Epithelial cell of prostate (primary cell): ENCODE data around the gene WDR54.
"Not testable (repeated sequence)": the region's sequence is repeated elsewhere in the genome, so short reads cannot be mapped to it uniquely, and the experiment has no call there.

ENCODE experiments used
- DNase-seq: peaks from one replicate; pipeline ENCODE4 v3.0.0-alpha.2; 2011; ENCODE audit warnings: low read depth, low spot score
- H3K27ac ChIP-seq: fragments of 450-650 bp; 2 replicates; pipeline ENCODE4 v1.5.1; 2017; ENCODE audit warnings: mild to moderate bottlenecking

WDR54 gene

DNA sequence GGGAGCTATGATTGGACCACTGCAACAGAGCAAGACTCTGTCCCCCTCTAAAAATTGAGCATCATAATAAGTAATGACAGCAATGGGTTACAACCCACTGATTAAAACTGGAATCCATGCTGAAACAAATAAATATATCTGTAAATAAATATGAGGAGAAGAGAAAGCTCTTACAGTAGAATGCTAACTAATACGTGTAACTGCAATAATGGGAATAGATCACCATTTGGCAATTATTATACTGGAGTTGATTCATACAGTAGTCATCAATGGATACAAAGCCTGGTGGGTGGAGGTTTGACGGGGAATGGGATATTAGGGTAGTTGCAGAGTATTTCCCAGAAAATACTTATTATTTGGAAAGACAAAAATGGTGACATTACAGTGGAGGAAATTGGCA, 27.2 kb downstream of the WDR54 start:
- no peak overlapping the region for H3K27ac ChIP-seq

DNA sequence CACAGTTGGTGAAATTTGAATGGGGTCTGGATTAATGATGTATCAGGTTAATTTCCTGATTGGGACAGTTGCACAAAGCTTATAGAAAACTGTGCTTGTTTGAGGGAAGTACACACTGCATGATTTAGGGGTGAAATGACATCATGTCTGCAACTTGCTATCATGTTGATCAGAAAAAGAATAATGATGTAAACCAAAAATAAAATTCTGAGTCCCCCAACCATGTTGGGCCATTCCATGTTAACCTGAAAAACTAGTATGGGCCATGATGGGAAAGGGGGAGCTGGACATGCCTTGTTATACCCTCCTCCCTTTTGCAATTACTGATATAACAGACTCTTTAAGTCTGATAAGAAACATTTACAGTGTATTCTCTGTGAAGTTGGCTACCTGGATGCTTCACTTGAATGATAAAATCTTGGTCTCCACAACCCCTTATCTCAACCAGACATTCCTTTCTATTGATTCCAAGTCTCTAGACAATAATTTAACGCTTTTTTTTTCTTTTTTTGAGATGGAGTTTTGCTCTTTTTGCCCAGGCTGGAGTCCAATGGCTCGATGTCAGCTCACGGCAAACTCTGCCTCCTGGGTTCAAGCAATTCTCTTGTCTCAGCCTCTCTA, 29.1 kb downstream of the WDR54 start:
- no peak overlapping the region for H3K27ac ChIP-seq
- DNase-seq: no peak

More for the DNA sequence above, 27.2 kb downstream of the WDR54 start:
- no peak for DNase-seq

- peak within 1 kb of the TSS; percentile 44 for H3K27ac ChIP-seq
- peak; percentile 96 for DNase-seq
These were observed 33.4 kb downstream of the WDR54 start, which contains the start of gene INO80B for GRCh38 chr2:74454654-74455511. Gene INO80B, plus strand, starts transcription at chr2:74455087. Its CDS starts 30 bp downstream, at chr2:74455117.

GRCh38 chr2:74457129-74457548, 35.6 kb downstream of the WDR54 start:
- DNase-seq: no peak
- H3K27ac ChIP-seq: peak overlapping the region; percentile 92

DNA sequence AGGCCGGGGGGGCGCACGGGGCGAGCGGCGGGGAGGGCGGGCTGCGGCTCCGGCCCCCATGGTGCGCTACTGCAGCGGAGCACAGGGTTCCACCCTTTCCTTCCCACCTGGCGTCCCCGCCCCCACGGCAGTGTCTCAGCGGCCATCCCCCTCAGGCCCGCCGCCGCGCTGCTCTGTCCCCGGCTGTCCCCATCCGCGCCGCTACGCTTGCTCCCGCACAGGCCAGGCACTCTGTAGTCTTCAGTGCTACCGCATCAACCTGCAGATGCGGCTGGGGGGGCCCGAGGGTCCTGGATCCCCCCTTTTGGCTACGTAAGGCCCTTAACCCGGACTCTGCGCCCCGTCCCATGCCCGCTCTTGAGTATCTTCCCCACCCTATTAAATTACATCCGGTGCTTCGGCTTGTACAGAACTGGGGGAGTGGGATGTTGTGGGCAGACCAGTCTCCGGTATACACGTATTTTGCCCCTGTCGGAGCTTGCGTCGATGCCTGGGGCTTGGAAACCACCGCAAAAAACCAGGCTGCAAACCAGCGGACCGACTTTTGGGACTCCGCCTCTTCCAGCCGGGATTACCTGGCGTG, 36.1 kb downstream of the WDR54 start:
- no peak for DNase-seq
- H3K27ac ChIP-seq: peak overlapping the region; percentile 92

DNA sequence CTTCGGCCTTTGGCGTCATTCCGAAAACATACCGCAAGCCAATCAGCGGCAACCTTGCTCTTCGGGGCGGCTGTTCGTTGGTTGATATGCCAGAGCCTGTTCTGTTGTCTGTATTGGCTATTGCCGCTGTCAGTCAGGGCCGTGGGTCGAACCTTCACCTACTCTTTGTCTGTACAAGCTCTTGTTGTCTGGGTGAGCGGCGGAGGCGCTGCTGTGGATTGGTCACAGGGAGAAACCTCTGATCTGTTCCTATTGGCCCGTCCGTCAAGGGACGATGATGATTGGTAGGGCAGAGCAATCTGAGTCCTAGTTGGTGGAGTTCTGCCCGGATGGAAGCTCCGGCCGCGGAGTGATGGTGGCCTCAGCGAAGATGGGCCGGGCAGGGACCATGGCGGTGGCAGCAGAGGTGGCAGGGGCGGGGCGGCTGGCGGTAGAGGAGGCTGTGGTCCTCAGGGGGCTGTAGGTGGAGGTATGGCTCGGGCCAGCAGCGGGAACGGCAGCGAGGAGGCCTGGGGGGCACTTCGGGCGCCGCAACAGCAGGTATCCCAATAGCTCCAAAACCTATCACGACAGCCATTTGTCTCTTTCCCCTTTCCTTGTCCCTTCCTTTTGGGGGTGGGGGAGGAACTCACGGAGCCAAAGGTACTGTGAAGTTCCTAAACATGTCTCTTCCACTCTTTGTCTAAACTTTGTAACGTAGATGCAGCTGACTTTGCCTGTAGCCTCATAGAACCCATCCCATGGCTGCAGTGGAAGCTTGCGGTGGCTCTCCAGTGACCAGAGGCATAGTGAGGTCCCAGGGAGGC, 36.8 kb downstream of the WDR54 start, which contains the start of gene WBP1:
TSS of gene WBP1 (plus strand) at position 307 of the 806 bp plus-strand sequence. CDS start at position 472, 165 bp downstream.
- peak; percentile 100 for DNase-seq
- H3K27ac ChIP-seq: peak within 1 kb of the TSS; percentile 92

- H3K27ac ChIP-seq: peak overlapping the region; percentile 92
- DNase-seq: no peak
These were observed 37.4 kb downstream of the WDR54 start for GRCh38 chr2:74458938-74459363.

- H3K27ac ChIP-seq, DNase-seq: not testable (repeated sequence)
These were observed 38.1 kb downstream of the WDR54 start for GRCh38 chr2:74459503-74460118.

GRCh38 chr2:74460187-74460586, 38.7 kb downstream of the WDR54 start:
- not testable (repeated sequence) for DNase-seq, H3K27ac ChIP-seq

DNA sequence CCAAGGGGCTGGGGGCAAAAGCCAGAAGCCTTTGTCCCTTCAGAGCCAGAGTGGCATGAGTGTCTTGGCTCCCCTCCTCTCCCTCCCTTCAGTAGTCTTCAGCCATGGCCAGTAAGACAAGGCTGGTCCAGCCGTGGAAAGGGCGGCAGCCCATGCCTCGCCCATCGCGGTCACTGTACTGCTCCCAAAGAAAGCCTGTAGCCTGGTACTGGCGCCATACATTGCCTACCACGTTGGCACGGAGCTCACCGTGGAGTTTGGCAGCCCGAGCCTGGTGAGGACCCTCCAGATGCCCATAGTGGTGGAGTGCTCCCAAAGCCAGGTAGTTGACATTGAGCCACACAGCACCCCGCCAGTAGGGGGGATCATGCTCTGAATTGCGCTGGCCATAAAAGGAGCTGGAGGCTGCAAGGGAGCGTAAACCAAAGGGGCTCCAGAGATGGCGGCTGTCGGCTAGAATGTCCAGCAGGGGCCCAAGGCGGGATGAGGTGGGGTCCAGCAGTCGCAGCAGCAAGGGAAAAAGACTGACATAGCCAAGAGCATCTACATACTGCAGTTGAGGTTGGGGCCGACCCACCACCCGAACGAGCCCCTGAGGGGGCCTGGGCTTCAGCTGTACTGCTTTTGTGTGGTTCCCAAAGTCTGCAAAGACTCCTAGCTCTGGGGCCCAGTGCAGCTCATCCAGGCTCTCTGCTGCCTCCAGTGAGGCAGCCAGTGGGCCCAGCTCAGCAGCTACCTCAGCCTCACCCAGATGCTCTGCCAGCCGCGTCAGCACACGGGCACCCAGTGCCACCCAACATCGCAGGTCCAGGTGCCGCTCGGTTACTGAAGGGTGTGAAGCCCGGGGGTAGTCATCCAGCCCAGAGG, 39.9 kb downstream of the WDR54 start:
- H3K27ac ChIP-seq: no peak overlapping the region
- DNase-seq: no peak

DNA sequence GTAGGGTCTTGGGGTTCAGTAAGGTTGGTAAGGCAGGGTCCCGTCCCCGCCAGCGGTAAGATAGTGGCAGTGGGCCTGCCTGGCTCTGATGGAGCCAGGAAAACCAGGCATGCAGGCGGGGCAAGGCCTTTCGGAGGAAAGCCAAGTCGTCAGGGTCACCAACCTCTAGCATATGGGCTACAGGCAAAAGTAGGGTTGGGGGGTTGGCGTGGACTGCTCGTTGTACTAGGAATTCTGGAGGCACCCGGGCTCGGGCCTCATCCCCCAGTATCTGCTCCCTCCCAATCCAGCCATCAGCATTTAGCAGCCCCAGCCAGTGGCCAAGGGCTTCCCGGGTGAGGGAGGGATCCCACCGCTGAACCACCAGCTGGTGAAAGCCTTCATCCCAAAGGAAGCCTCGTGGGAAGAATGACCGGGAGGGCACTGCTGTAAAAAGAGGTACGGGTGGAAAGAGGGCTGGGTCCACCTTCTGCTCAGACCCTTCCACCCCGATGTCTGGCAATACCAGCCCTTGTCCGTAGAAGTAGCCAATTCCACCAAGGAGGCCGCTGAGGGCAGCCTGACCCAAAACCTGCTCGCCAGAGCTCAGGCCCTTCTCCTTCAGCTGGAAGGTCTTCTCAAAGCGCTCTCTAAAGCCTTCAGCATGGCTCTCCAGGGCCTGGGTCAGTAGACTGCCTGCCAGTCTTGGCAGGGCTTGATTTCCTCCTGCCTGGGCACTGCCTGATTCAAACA, 40.7 kb downstream of the WDR54 start:
- H3K27ac ChIP-seq: no peak overlapping the region
- DNase-seq: no peak

- DNase-seq: no peak
- H3K27ac ChIP-seq: no peak overlapping the region
These were observed 41.2 kb downstream of the WDR54 start for GRCh38 chr2:74462786-74463105.

DNA sequence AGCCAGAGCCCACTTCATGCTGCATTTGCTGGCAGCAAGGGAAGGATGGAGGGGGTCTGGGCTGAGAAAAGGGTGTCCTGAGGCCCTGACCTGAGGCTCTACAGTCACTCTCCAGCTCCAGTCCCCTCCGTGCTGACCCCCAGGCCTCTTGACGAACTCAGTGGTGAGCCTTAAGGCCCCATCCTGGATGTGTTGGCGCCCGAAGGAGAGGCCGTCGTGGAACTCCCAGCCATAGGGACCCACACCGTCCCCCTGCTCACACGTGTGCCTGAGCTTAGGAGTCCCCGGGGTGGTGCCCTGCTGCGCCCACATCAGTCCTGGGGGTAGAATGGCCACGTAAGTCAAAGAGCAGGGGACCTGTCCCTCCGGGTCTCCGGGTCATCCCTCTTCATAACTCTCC, 42.9 kb downstream of the WDR54 start:
- H3K27ac ChIP-seq: peak overlapping the region; percentile 78
- DNase-seq: no peak

DNA sequence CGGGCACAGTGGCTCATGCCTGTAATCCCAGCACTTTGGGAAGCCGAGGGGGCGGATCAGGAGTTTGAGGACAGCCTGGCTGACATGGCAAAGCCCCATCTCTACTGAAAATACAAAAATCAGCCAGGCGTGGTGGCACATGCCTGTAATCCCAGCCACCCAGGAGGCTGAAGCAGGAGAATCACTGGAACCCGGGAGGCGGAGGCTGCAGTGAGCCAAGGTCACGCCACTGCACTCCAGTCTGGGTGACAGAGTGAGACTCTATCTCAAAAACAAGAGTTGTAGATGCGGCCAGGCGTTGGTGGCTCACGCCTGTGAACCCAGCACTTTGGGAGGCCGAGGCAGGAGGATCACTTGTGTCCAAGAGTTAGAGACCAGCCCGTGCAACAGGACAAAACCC, 49.2 kb downstream of the WDR54 start:
- not testable (repeated sequence) for DNase-seq
- peak overlapping the region; percentile 91 for H3K27ac ChIP-seq

DNA sequence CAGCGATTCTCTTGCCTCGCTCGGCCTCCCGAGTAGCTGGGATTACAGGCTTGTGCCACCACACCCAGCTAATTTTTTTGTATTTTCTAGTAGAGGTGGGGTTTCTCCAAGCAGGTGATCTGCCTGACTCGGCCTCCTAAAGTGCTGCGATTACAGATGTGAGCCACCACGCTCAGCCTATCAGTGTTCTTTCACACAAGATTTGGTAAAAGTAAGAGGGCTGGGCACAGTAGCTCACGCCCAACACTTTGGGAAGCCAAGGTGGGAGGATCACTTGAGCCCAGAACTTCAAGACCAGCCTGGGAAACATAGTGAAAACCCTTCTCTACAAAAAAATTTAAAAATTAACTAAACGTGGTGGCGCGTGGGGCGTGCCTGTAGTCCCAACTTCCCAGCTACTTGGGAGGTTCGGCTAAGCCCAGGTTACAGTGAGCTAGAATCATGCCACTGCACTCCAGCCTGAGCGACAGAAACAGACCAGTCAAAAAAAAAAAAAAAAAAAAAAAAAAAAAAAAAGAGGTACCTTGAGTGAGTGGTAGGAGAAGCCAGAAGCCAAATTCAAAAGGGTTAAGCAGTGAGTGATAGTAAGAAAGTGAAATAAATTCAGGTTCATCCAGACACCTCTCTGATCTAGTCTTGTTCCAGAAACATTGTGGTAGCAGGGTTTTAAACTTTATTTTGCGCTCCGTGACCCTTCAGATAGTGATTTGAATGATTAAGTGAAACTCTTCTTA, 50.0 kb downstream of the WDR54 start:
- DNase-seq: no peak
- H3K27ac ChIP-seq: peak overlapping the region; percentile 91

DNA sequence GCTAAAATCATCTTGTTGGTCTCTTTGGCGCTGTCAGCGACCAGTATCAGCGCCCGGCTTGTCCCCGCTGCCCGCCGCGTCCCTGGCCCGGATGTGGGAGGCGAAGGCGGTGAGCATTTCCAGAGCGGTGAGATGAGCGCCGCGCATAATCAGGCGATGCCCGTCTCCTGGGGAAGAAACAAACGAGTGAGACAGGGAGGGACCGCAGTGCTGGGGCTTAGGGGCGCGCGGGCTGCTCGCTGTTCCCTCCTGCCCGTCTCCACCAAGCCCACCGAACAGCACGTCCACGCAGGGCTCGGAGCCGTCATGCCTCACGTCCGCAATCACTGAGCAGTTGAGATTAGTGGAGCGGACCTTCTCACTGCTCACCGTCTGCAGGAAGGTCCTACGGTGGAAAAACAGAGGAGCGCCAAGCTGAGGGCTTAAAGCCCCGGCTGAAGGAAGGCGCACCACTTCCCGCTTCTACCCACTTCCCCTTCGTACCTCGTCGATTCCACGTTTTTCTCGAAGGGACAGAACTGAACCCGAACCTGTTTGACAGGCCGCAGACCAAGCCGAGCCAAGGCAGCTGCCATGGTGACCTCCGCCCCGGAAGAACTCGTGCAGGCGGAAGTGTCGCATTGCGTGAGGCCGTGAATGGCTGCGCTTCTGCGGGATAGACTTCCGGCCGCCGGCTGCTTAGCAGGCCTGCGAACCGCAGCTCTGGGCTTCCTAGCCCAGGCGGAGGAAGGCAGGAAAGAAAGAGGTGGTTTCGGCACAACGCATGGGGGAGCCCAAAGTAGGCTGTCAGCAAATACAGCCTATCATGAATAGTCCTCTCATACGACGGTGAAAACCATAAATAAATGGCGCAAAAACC, 50.8 kb downstream of the WDR54 start, which contains the start of gene MRPL53:
TSS of gene MRPL53 (minus strand) at position 595 of the 859 bp plus-strand sequence. CDS start at position 575, 20 bp downstream.
- peak; percentile 75 for DNase-seq

DNA sequence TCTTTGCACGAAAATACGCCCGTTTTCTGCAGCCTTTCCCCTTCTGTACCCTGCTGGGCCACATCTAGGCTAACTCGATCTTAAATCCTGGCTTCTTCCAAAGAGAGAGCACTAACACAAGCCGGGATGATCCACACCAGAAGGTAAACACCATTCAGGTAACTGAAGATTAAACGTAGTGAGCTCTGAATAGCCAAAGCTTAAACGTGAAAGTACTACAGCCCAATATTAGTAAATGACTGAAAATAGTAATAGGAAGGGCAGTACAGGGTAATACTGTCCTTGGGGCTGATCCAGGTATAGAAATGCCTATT, 51.4 kb downstream of the WDR54 start:
- DNase-seq: no peak
- peak overlapping the region; percentile 91 for H3K27ac ChIP-seq

More for the DNA sequence above, 50.8 kb downstream of the WDR54 start, which contains the start of gene MRPL53:
- H3K27ac ChIP-seq: peak within 1 kb of the TSS; percentile 91
